B cell (primary cell): ENCODE data around the gene NRN1L. TPM values are rescaled to one million over a fixed set of nuclear protein-coding genes. Genes with fewer than 3 reads are reported as not detected.

Experiments
- ATAC-seq: fragments of 200-7000 bp; cut with Tn5 transposase; one replicate; pipeline ENCODE4 v1.10.0; 2021; ENCODE audit warnings: low read depth, mild to moderate bottlenecking, moderate number of reproducible peaks, moderate library complexity
- CTCF ChIA-PET: fragments of 350-600 bp; sonication (Branson Sonifier 250); formaldehyde crosslinking; loops from one replicate; lab custom pipeline; 2021; ENCODE audit warnings: antibody characterized with exemption, inconsistent platforms; lab: Charles Lee
- POLR2A ChIA-PET: fragments of 350-600 bp; sonication (Branson Sonifier 250); formaldehyde crosslinking; loops from one replicate; lab custom pipeline; 2021; ENCODE audit warnings: antibody characterized with exemption; lab: Charles Lee
- DNase-seq: peaks from one replicate; pipeline ENCODE4 v3.0.0; 2013
- H2AFZ ChIP-seq: 2 replicates; pipeline ENCODE4 v1.6.1; 2012; ENCODE audit warnings: mild to moderate bottlenecking, low read depth, low read length; ENCODE audit not compliant: insufficient read depth, poor library complexity, severe bottlenecking
- H3K27ac ChIP-seq, 2 donors: 1 replicate in 1 of 2; 2 replicates in 1 of 2; pipeline ENCODE4 v1.5.1; 2012 to 2013; ENCODE audit warnings: low read length in 2 of 2, mild to moderate bottlenecking in 2 of 2, moderate library complexity in 1 of 2
- H3K27me3 ChIP-seq, 4 experiments: fragments of 200-600 bp in 1 of 4; sonication (generic) in 1 of 4; replicated peaks in 1 of 4; 1 replicate in 2 of 4; 2 replicates in 2 of 4; pipeline versions ENCODE4 v1.6.1 to v1.7.0; 2013 to 2016; ENCODE audit warnings: low read length in 3 of 4, mild to moderate bottlenecking in 2 of 4, mixed read lengths in 1 of 4, moderate library complexity in 1 of 4; ENCODE audit not compliant: insufficient read depth in 4 of 4, control insufficient read depth in 3 of 4; ENCODE audit errors: control extremely low read depth in 1 of 4
- H3K36me3 ChIP-seq, 2 experiments: replicated peaks in 1 of 2; 1 replicate in 1 of 2; 2 replicates in 1 of 2; pipeline versions ENCODE4 v1.6.1 to v1.7.1; 2013; ENCODE audit warnings: low read length in 1 of 2; ENCODE audit not compliant: insufficient read depth in 2 of 2, control insufficient read depth in 1 of 2; ENCODE audit errors: control extremely low read depth in 1 of 2, extremely low read depth in 1 of 2
- H3K4me1 ChIP-seq, 2 donors: fragments of 200-600 bp in 1 of 2; sonication (generic) in 1 of 2; 1 replicate in 1 of 2; 2 replicates in 1 of 2; pipeline versions ENCODE4 v1.5.1 to v1.6.1; 2013 to 2017; ENCODE audit warnings: low read length in 2 of 2; ENCODE audit not compliant: control insufficient read depth in 2 of 2, insufficient read depth in 2 of 2
- H3K4me2 ChIP-seq: replicated peaks from 2 replicates; pipeline ENCODE3; 2012; ENCODE audit warnings: mild to moderate bottlenecking, low read depth, low read length; ENCODE audit not compliant: poor library complexity, severe bottlenecking
- H3K4me3 ChIP-seq, 5 experiments: fragments of 200-600 bp in 1 of 5; sonication (generic) in 1 of 5; 1 replicate in 3 of 5; 2 replicates in 2 of 5; pipeline versions ENCODE4 v1.5.1 to v1.7.0; 2011 to 2016; ENCODE audit warnings: low read length in 4 of 5, mild to moderate bottlenecking in 4 of 5, low read depth in 2 of 5, control low read depth in 1 of 5, moderate library complexity in 1 of 5; ENCODE audit not compliant: insufficient read depth in 1 of 5; ENCODE audit errors: control extremely low read depth in 1 of 5, extremely low read depth in 1 of 5
- H3K79me2 ChIP-seq: fragments of 200-600 bp; sonication (generic); one replicate; pipeline ENCODE4 v1.6.0; 2016; ENCODE audit warnings: low read length; ENCODE audit not compliant: control insufficient read depth, insufficient read depth
- H3K9ac ChIP-seq: fragments of 200-600 bp; sonication (generic); 2 replicates; pipeline ENCODE4 v1.6.1; 2017; ENCODE audit warnings: mild to moderate bottlenecking, low read length, moderate library complexity
- H3K9me3 ChIP-seq, 3 donors: one replicate each; pipeline versions ENCODE4 v1.6.1 to v1.7.1; 2013; ENCODE audit warnings: low read length in 2 of 3; ENCODE audit not compliant: control insufficient read depth in 2 of 3, insufficient read depth in 1 of 3; ENCODE audit errors: control extremely low read depth in 1 of 3
- H4K20me1 ChIP-seq: 2 replicates; pipeline ENCODE4 v1.6.0; 2012; ENCODE audit warnings: mild to moderate bottlenecking, low read length; ENCODE audit not compliant: insufficient read depth, control insufficient read depth, poor library complexity, severe bottlenecking
- H3K27ac Mint-ChIP-seq: one replicate; pipeline ENCODE4 v1.8.0; 2021; ENCODE audit warnings: mixed read lengths
- H3K27me3 Mint-ChIP-seq: one replicate; pipeline ENCODE4 v1.8.0; 2021; ENCODE audit warnings: mixed read lengths
- H3K4me1 Mint-ChIP-seq: one replicate; pipeline ENCODE4 v1.8.0; 2021; ENCODE audit warnings: mixed read lengths
- H3K4me3 Mint-ChIP-seq: one replicate; pipeline ENCODE4 v1.8.0; 2021; ENCODE audit warnings: mixed read lengths
- H3K9me3 Mint-ChIP-seq: one replicate; pipeline ENCODE4 v1.8.0; 2022; ENCODE audit warnings: mixed read lengths; ENCODE audit not compliant: insufficient read depth
- EZH2 ChIP-seq: IDR thresholded peaks from 2 replicates; pipeline ENCODE4 v1.6.1; 2012; ENCODE audit warnings: borderline replicate concordance, low read depth, mild to moderate bottlenecking, moderate library complexity, low read length; ENCODE audit not compliant: insufficient read depth, poor library complexity, severe bottlenecking
- WGBS: methylation state at CpG from one replicate; pipeline ENCODE4 v1.1.5; 2013; ENCODE audit warnings: missing lambda C conversion rate; ENCODE audit not compliant: insufficient coverage; 5-methylcytosine and 5-hydroxymethylcytosine counted together
- intact Hi-C: fragments of 100-400 bp; cut with micrococcal nuclease; formaldehyde crosslinking; loops from one replicate; pipeline ENCODE4 v1.10.0; 2022
- polyA plus RNA-seq: library from polyadenylated mRNA; depleted of rRNA; stranded (reverse); fragments of >200 nt; gene quantifications from 2 replicates; pipeline ENCODE4 v1.2.3, GENCODE V29; 2012
- total RNA-seq, 2 donors: library from RNA; stranded (reverse); fragments of 120-200 nt in 1 of 2; gene quantifications; 1 replicate in 1 of 2; 2 replicates in 1 of 2; pipeline versions ENCODE4 v1.2.3 to v1.2.4, GENCODE V29; 2013 to 2022
- TF ChIP-seq, protein P1 (sequence below): fragments of 200-600 bp; IDR thresholded peaks from one replicate; pipeline ENCODE4 v1.8.0; 2022; ENCODE audit warnings: antibody characterized with exemption, mild to moderate bottlenecking

Gene NRN1L
- total and polyA plus RNA-seq, 2 donors (not counting 1 experiment from before 2014, with no cell fraction given): 2.1 to 4.1 TPM

- ATAC-seq (no peak), DNase-seq (no peak)
- POLR2A ChIA-PET: interaction anchor here (0.6 to 2.0 kb wide), 4 partner anchors 39 to 1125 kb away, joined by 3 to 11 read pairs (median 4); partner anchors contain the start of genes PSMB10, RANBP10 and TSNAXIP1
- no peak for TF ChIP-seq EZH2
- TF ChIP-seq, protein P1, sequence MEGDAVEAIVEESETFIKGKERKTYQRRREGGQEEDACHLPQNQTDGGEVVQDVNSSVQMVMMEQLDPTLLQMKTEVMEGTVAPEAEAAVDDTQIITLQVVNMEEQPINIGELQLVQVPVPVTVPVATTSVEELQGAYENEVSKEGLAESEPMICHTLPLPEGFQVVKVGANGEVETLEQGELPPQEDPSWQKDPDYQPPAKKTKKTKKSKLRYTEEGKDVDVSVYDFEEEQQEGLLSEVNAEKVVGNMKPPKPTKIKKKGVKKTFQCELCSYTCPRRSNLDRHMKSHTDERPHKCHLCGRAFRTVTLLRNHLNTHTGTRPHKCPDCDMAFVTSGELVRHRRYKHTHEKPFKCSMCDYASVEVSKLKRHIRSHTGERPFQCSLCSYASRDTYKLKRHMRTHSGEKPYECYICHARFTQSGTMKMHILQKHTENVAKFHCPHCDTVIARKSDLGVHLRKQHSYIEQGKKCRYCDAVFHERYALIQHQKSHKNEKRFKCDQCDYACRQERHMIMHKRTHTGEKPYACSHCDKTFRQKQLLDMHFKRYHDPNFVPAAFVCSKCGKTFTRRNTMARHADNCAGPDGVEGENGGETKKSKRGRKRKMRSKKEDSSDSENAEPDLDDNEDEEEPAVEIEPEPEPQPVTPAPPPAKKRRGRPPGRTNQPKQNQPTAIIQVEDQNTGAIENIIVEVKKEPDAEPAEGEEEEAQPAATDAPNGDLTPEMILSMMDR: no peak
- intact Hi-C loops: loop anchor here (1.0 to 10.0 kb wide), 10 partner anchors 13 to 1091 kb away; partner anchors contain the start of genes ATP6V0D1, CTCF, DYNC1LI2 and GFOD2
- Histone ChIP-seq H3K4me1 (peaks cover 39 to 53% of the 10 kb centered on the region in 2 donors), H4K20me1 (peaks cover 36% of the 10 kb centered on the region), H3K27me3 (no peaks in the 10 kb centered on the region), H3K9ac (peak overlapping the region; percentile 85), H2AFZ (peak overlapping the region; percentile 93), H3K9me3 (peaks cover 0 to 5% (median 0%) of the 10 kb centered on the region in 3 donors), H3K27ac (peak overlapping the region; percentile 54 to 81), H3K4me2 (peak overlapping the region; percentile 97), H3K4me3 (peak overlapping the region; percentile 64 to 92 (median 85)), H3K79me2 (peaks cover 64% of the 10 kb centered on the region), H3K36me3 (no peaks in the 10 kb centered on the region)
- Mint-ChIP-seq H3K27ac (peak overlapping the region; percentile 93), H3K4me1 (peaks cover 52% of the 10 kb centered on the region), H3K4me3 (peak overlapping the region; percentile 92), H3K9me3 (no peaks in the 10 kb centered on the region), H3K27me3 (no peaks in the 10 kb centered on the region)
- WGBS: 0% methylated on average over 1 of the region's 2 CpGs
- CTCF ChIA-PET: interaction anchor here (0.8 to 3.5 kb wide), 8 partner anchors 13 to 179 kb away, joined by 3 to 12 read pairs (median 4); partner anchors contain the start of gene EDC4
Measured at GRCh38 chr16:67846063-67846319, 38.7 kb upstream of the NRN1L start.

- POLR2A ChIA-PET: interaction anchor here (0.6 to 2.0 kb wide), 5 partner anchors 40 to 1124 kb away, joined by 3 to 11 read pairs (median 5); partner anchors contain the start of genes PSMB10, RANBP10 and TSNAXIP1
Measured at GRCh38 chr16:67846320-67847063, 38.2 kb upstream of the NRN1L start, which contains the start of gene NUTF2. Gene NUTF2 (plus strand): TSS chr16:67846933. CDS start chr16:67865131, 18,198 bp downstream.

More at GRCh38 chr16:67846320-67847063, 38.2 kb upstream of the NRN1L start, which contains the start of gene NUTF2:
- under 1% methylated on average over 57 of the region's 57 CpGs for WGBS
- H3K9me3 Mint-ChIP-seq: no peaks in the 10 kb centered on the region
- H3K27me3 ChIP-seq: no peaks in the 10 kb centered on the region
- peak within 1 kb of the TSS; percentile 85 for H3K9ac ChIP-seq
- H3K4me2 ChIP-seq: peak within 1 kb of the TSS; percentile 97
- ATAC-seq: peak; percentile 62
- H3K4me3 ChIP-seq: peak within 1 kb of the TSS; percentile 64 to 92 (median 85)
- H3K36me3 ChIP-seq: no peaks in the 10 kb centered on the region
- DNase-seq: peak; percentile 97
- peaks cover 36% of the 10 kb centered on the region for H4K20me1 ChIP-seq
- H2AFZ ChIP-seq: peak within 1 kb of the TSS; percentile 93
- H3K9me3 ChIP-seq: peaks cover 0 to 5% (median 0%) of the 10 kb centered on the region in 3 donors
- CTCF ChIA-PET: interaction anchor here (0.8 to 3.5 kb wide), 7 partner anchors 27 to 179 kb away, joined by 3 to 12 read pairs (median 4); partner anchors contain the start of gene EDC4
- peak within 1 kb of the TSS; percentile 93 for H3K27ac Mint-ChIP-seq
- peaks cover 37 to 52% of the 10 kb centered on the region in 2 donors for H3K4me1 ChIP-seq
- TF ChIP-seq, protein P1: no peak
- no peak for TF ChIP-seq EZH2
- peaks cover 67% of the 10 kb centered on the region for H3K79me2 ChIP-seq
- peaks cover 50% of the 10 kb centered on the region for H3K4me1 Mint-ChIP-seq
- H3K4me3 Mint-ChIP-seq: peak within 1 kb of the TSS; percentile 92
- H3K27ac ChIP-seq: peak within 1 kb of the TSS; percentile 54 to 81
- no peaks in the 10 kb centered on the region for H3K27me3 Mint-ChIP-seq
- intact Hi-C loops: loop anchor here (1.0 to 10.0 kb wide), 10 partner anchors 13 to 1092 kb away; partner anchors contain the start of genes ATP6V0D1, CTCF, DYNC1LI2 and GFOD2
